A549 (cell line): ENCODE measurements around the gene BCL10. TPM values are rescaled to one million over a fixed set of nuclear protein-coding genes. Genes with fewer than 3 reads are reported as not detected.
A peak's percentile ranks its signal among the peaks of the same experiment; 100 is the strongest.

Source experiments
- ATAC-seq, 2 experiments: fragments of 200-7000 bp in 1 of 2; fragments of >200 bp in 1 of 2; cut with Nextera tagmentation in 1 of 2; cut with Tn5 transposase in 1 of 2; 3 replicates each; pipeline versions ENCODE4 v1.8.0 to v1.9.1; 2018 to 2020; ENCODE audit warnings: mild to moderate bottlenecking in 1 of 2, moderate library complexity in 1 of 2
- CTCF ChIA-PET: fragments of 300-600 bp; sonication (Branson Sonifier 250); formaldehyde crosslinking; extraction: SDS; loops from one replicate; lab custom pipeline; 2021; ENCODE audit warnings: antibody characterized with exemption, inconsistent platforms; lab: Yijun Ruan, JAX
- POLR2A ChIA-PET: fragments of 350-600 bp; formaldehyde crosslinking; extraction: SDS; loops from one replicate; lab custom pipeline; 2021; ENCODE audit warnings: antibody characterized with exemption, inconsistent platforms; lab: Yijun Ruan, JAX
- DNase-seq, 2 experiments: peaks; one replicate each; pipeline versions ENCODE4 v3.0.0 to v3.0.0-alpha.2; 2011 to 2016; ENCODE audit warnings: low read depth in 1 of 2, low spot score in 1 of 2
- FAIRE-seq: peaks from 2 replicates; lab custom pipeline; 2011; peaks lifted over from hg19 to GRCh38; lab: Jason Lieb, UNC
- H3K27ac ChIP-seq, 2 experiments: fragments of >200 bp; sonication (Bioruptor Twin); formaldehyde crosslinking; 3 replicates each; pipeline ENCODE4 v1.5.1; 2016 to 2017
- H3K4me1 ChIP-seq: fragments of >200 bp; sonication (Bioruptor Twin); formaldehyde crosslinking; 3 replicates; pipeline ENCODE4 v1.6.1; 2016
- H3K4me2 ChIP-seq: fragments of >200 bp; sonication (Bioruptor Twin); formaldehyde crosslinking; 3 replicates; pipeline ENCODE4 v1.6.1; 2016
- H3K4me3 ChIP-seq: fragments of >200 bp; sonication (Bioruptor Twin); formaldehyde crosslinking; 3 replicates; pipeline ENCODE4 v1.5.1; 2016
- H3K9me3 ChIP-seq: fragments of >200 bp; sonication (Bioruptor Twin); formaldehyde crosslinking; 3 replicates; pipeline ENCODE4 v1.6.1; 2016
- CBX2 ChIP-seq: fragments of 200-600 bp; sonication (generic); IDR thresholded peaks from 2 replicates; pipeline ENCODE4 v1.6.1; 2016; ENCODE audit warnings: low read depth, mild to moderate bottlenecking, borderline replicate concordance
- CHD4 ChIP-seq: fragments of 200-600 bp; sonication (generic); IDR thresholded peaks from 2 replicates; pipeline ENCODE4 v1.6.1; 2016; ENCODE audit warnings: antibody characterized with exemption, mild to moderate bottlenecking, borderline replicate concordance
- EHMT2 ChIP-seq: fragments of 200-600 bp; sonication (generic); IDR thresholded peaks from 2 replicates; pipeline ENCODE4 v1.6.1; 2016; ENCODE audit warnings: antibody characterized with exemption, low read depth, mild to moderate bottlenecking, moderate library complexity
- EP300 ChIP-seq, 2 experiments: fragments of >200 bp; sonication (Bioruptor Twin); formaldehyde crosslinking; IDR thresholded peaks; 2 replicates in 1 of 2; 3 replicates in 1 of 2; pipeline ENCODE4 v1.6.1; 2016 to 2017
- ESRRA ChIP-seq: fragments of 150-350 bp; IDR thresholded peaks from 2 replicates; pipeline ENCODE4 v1.6.1; 2014; ENCODE audit warnings: mild to moderate bottlenecking, low read length, borderline replicate concordance
- FOSB ChIP-seq: fragments of 250-450 bp; sonication (Bioruptor Pico); IDR thresholded peaks from 2 replicates; pipeline ENCODE4 v1.5.0; 2020; ENCODE audit warnings: mild to moderate bottlenecking, moderate library complexity
- FOXS1 ChIP-seq: fragments of 250-450 bp; sonication (Bioruptor Pico); IDR thresholded peaks from 2 replicates; pipeline ENCODE4 v1.5.0; 2020; ENCODE audit warnings: mild to moderate bottlenecking, moderate library complexity
- HDAC2 ChIP-seq: fragments of 200-600 bp; sonication (generic); IDR thresholded peaks from 2 replicates; pipeline ENCODE4 v1.6.1; 2016
- HEYL ChIP-seq: fragments of 250-450 bp; sonication (Bioruptor Pico); IDR thresholded peaks from 2 replicates; pipeline ENCODE4 v1.8.0; 2021; ENCODE audit warnings: mild to moderate bottlenecking, moderate library complexity
- JUNB ChIP-seq: fragments of >200 bp; sonication (Bioruptor Twin); formaldehyde crosslinking; IDR thresholded peaks from 2 replicates; pipeline ENCODE4 v1.6.1; 2016
- MAZ ChIP-seq: fragments of 150-350 bp; IDR thresholded peaks from 2 replicates; pipeline ENCODE4 v1.6.1; 2014; ENCODE audit warnings: antibody characterized with exemption, low read depth, low read length, borderline replicate concordance
- MYC ChIP-seq: IDR thresholded peaks from 2 replicates; pipeline ENCODE4 v1.6.1; 2012; ENCODE audit warnings: mild to moderate bottlenecking, inconsistent platforms, low read length, improper control_type of control experiment, borderline replicate concordance
- NFE2L2 ChIP-seq: fragments of 150-350 bp; conservative IDR thresholded peaks from 2 replicates; pipeline ENCODE4 v1.6.1; 2014; ENCODE audit warnings: low read length
- POLR2AphosphoS2 ChIP-seq: conservative IDR thresholded peaks from 2 replicates; pipeline ENCODE4 v1.6.1; 2012; ENCODE audit warnings: low read length, improper control_type of control experiment, inconsistent platforms
- RAD21 ChIP-seq, 2 experiments: fragments of >200 bp in 1 of 2; sonication (Bioruptor Twin) in 1 of 2; formaldehyde crosslinking in 1 of 2; IDR thresholded peaks in 1 of 2; conservative IDR thresholded peaks in 1 of 2; 2 replicates in 1 of 2; 3 replicates in 1 of 2; pipeline ENCODE4 v1.6.1; 2012 to 2018; ENCODE audit warnings: inconsistent platforms in 1 of 2
- RARB ChIP-seq: fragments of 250-450 bp; sonication (Bioruptor Pico); IDR thresholded peaks from 2 replicates; pipeline ENCODE4 v1.8.0; 2021; ENCODE audit warnings: mild to moderate bottlenecking, moderate library complexity
- RNF2 ChIP-seq: fragments of 200-600 bp; sonication (generic); IDR thresholded peaks from 2 replicates; pipeline ENCODE4 v1.6.1; 2016; ENCODE audit warnings: low read depth, mild to moderate bottlenecking, antibody characterized with exemption, moderate library complexity, borderline replicate concordance
- ZFP36 ChIP-seq: fragments of 450-650 bp; IDR thresholded peaks from 2 replicates; pipeline ENCODE4 v1.6.1; 2014; ENCODE audit warnings: borderline replicate concordance; ENCODE audit not compliant: partially characterized antibody
- ZNF302 ChIP-seq: fragments of 250-450 bp; sonication (Bioruptor Pico); IDR thresholded peaks from 2 replicates; pipeline ENCODE4 v1.9.0; 2021; ENCODE audit warnings: inconsistent platforms, mild to moderate bottlenecking, moderate library complexity
- WGBS: methylation state at CpG from one replicate; pipeline ENCODE4 v1.1.6; 2017; ENCODE audit errors: missing lambda C conversion rate; 5-methylcytosine and 5-hydroxymethylcytosine counted together
- polyA plus RNA-seq, 4 experiments: library from polyadenylated mRNA; depleted of rRNA in 3 of 4; stranded (reverse); fragments of >200 nt; fragmentation: RNase III in 1 of 4; extraction: RNeasy Plus Mini Kit Qiagen cat#74134 plus additional on column Dnase treatment in 1 of 4; gene quantifications; 2 replicates in 3 of 4; 3 replicates in 1 of 4; pipeline ENCODE4 v1.2.3, GENCODE V29; 2011 to 2017
- TF ChIP-seq, protein P1 (sequence below): fragments of >200 bp; sonication (Bioruptor Twin); formaldehyde crosslinking; IDR thresholded peaks from 2 replicates; pipeline ENCODE4 v1.6.1; 2016
- TF ChIP-seq, protein P2 (sequence below): fragments of 150-350 bp; IDR thresholded peaks from 2 replicates; pipeline ENCODE4 v1.6.1; 2014; ENCODE audit warnings: low read depth, mild to moderate bottlenecking, low read length
- TF ChIP-seq, protein P3 (sequence below): fragments of 250-450 bp; sonication (Bioruptor Pico); IDR thresholded peaks from 2 replicates; pipeline ENCODE4 v1.5.0; 2021; ENCODE audit warnings: mild to moderate bottlenecking, moderate library complexity, borderline replicate concordance
- TF ChIP-seq, protein P4 (sequence below): fragments of 250-450 bp; sonication (Bioruptor Pico); IDR thresholded peaks from 2 replicates; pipeline ENCODE4 v1.5.0; 2020; ENCODE audit warnings: low read depth, mild to moderate bottlenecking, moderate library complexity
- TF ChIP-seq, protein P5 (sequence below): IDR thresholded peaks from 2 replicates; pipeline ENCODE4 v1.6.1; 2012; ENCODE audit warnings: low read depth, borderline replicate concordance

BCL10 gene
- polyA plus RNA-seq, 2 of the 4 experiments (the other 2 are of a cell fraction), result 8.9 to 15.5 TPM

DNA sequence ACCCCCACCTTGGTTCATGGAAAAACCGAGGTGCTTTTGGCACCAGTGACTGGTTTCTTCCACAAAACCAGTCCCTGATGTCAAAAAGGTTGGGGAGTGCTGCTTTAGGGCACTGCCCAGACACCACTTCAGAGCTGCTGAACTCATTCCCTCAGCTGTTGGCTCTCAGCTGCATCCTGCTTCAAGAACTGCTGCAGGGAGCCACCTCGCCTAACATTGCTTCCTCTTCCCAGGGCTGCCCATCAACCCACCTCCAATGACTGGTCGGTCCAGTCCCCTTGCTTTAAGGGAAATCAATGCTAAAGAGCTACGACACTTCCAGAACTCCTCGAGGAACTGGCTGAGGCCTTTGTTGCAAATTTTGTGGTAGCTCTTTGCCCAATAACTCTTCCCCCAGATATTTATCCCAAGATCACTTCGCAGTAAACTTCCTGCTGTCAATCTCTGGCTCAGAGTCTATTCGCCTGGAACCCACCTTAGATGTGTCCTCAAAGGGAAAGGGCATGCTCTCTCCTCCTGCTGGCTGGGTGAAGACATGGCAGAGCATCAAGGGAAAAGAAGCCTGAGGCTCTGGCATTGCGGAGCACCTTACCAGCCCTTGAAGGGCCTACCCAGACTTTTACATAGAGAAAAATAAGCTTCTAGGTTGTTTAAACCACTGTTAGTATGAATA, 46.0 kb downstream of the BCL10 start:
- WGBS, result 78% methylated on average over 8 of the region's 8 CpGs
- peak in 1 of 2 experiments; percentile 17 for DNase-seq

DNA sequence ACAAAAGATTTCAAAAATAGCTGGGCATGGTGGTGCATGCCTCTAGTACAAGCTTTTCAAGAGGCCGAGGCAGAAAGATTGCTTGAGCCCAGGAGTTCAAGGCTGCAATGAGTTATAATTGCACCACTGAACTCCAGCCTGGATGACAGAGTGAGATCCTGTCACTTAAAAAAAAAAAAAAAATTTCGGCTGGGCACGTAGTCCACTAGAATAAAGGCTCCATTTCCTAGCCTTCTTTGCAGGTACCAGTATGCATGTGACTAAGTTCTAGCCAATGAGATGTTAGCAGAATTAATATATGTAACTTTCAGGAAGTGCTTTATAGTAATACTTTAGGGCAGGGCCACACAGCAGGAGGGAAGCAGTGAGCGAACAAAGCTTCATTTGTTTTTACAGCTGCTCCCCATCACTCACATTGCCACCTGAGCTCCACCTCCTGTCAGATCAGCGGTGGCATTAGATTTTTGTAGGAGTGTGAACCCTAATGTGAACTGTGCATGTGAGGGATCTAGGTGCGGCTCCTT, 46.8 kb downstream of the BCL10 start:
- Histone ChIP-seq H3K4me2 (no peak overlapping the region), H3K4me1 (no peaks in the 10 kb centered on the region), H3K27ac (no peak overlapping the region)
- 67% methylated on average over 6 of the region's 6 CpGs for WGBS
- FAIRE-seq, result no peak
- POLR2A ChIA-PET, result no interaction called here
- TF ChIP-seq, protein P1, sequence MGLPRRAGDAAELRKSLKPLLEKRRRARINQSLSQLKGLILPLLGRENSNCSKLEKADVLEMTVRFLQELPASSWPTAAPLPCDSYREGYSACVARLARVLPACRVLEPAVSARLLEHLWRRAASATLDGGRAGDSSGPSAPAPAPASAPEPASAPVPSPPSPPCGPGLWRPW, result no peak
- no peak for TF ChIP-seq MAZ
- TF ChIP-seq EHMT2, result no peak
- no peak for TF ChIP-seq ESRRA
- TF ChIP-seq RARB (CRISPR knock-in tag), result no peak
- no peak for TF ChIP-seq RNF2
- no peak for TF ChIP-seq ZFP36
- TF ChIP-seq HDAC2, result no peak
- TF ChIP-seq FOXS1 (CRISPR knock-in tag), result no peak
- TF ChIP-seq, protein P2, sequence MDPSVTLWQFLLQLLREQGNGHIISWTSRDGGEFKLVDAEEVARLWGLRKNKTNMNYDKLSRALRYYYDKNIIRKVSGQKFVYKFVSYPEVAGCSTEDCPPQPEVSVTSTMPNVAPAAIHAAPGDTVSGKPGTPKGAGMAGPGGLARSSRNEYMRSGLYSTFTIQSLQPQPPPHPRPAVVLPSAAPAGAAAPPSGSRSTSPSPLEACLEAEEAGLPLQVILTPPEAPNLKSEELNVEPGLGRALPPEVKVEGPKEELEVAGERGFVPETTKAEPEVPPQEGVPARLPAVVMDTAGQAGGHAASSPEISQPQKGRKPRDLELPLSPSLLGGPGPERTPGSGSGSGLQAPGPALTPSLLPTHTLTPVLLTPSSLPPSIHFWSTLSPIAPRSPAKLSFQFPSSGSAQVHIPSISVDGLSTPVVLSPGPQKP, result no peak
- no peak for TF ChIP-seq JUNB
- TF ChIP-seq, protein P3, sequence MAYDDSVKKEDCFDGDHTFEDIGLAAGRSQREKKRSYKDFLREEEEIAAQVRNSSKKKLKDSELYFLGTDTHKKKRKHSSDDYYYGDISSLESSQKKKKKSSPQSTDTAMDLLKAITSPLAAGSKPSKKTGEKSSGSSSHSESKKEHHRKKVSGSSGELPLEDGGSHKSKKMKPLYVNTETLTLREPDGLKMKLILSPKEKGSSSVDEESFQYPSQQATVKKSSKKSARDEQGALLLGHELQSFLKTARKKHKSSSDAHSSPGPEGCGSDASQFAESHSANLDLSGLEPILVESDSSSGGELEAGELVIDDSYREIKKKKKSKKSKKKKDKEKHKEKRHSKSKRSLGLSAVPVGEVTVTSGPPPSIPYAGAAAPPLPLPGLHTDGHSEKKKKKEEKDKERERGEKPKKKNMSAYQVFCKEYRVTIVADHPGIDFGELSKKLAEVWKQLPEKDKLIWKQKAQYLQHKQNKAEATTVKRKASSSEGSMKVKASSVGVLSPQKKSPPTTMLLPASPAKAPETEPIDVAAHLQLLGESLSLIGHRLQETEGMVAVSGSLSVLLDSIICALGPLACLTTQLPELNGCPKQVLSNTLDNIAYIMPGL (CRISPR knock-in tag), result no peak
- TF ChIP-seq CHD4, result no peak
- no peak for TF ChIP-seq NFE2L2
- TF ChIP-seq, all 56 proteins: peak for 0
- no peak for ATAC-seq
- CTCF ChIA-PET, result interaction anchor here (0.6 to 2.3 kb wide), 4 partner anchors 8 to 120 kb away, joined by 3 to 6 read pairs (median 4); no protein-coding TSS in a partner anchor
- DNase-seq, result no peak
- no peak overlapping the region for H3K4me3 ChIP-seq
- H3K9me3 ChIP-seq, result no peaks in the 10 kb centered on the region

More for the DNA sequence above, 46.0 kb downstream of the BCL10 start:
- H3K4me1 ChIP-seq, result no peaks in the 10 kb centered on the region
- TF ChIP-seq RAD21 (conservative IDR thresholded peaks at IDR 0.05 in 1 of 2, IDR thresholded peaks at IDR 0.05 in 1 of 2) (peak in 1 of 2 experiments; percentile 18; a peak in 1 of 5 replicates), ZFP36 (no peak)
- CTCF ChIA-PET, result interaction anchor here (0.6 to 2.3 kb wide), 8 partner anchors 9 to 283 kb away, joined by 3 to 6 read pairs (median 3); partner anchors contain the start of gene C1orf52
- ATAC-seq (peak; percentile 39 to 74; a peak in 4 of 6 replicates), FAIRE-seq (no peak)
- no peaks in the 10 kb centered on the region for H3K9me3 ChIP-seq
- H3K4me2 ChIP-seq, result no peak overlapping the region
- POLR2A ChIA-PET, result no interaction called here
- H3K27ac ChIP-seq, result no peak overlapping the region
- H3K4me3 ChIP-seq, result no peak overlapping the region

DNA sequence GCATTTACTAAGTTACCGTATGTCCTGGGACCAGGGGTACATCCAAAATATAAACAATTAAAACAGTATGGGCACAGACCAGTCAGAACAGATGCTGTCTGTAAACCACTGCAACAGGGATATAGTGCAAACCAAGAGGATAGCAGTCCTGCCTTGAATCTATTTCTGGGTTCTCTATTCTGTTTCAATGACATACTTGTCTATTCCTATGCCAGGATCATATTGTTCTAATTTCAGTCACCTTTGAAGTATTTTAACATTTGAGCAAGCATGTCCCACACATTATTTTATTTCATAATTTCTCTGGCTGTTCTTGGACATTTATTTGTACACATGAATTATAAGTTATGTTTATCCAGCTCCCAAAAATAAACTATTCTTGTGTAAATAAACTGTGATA, 47.5 kb downstream of the BCL10 start:
- no peak overlapping the region for H3K4me2 ChIP-seq
- POLR2A ChIA-PET, result no interaction called here
- CTCF ChIA-PET, result interaction anchor here (2.3 kb wide), 1 partner anchor 119 kb away, joined by 6 read pairs; no protein-coding TSS in a partner anchor
- TF ChIP-seq, protein P4, sequence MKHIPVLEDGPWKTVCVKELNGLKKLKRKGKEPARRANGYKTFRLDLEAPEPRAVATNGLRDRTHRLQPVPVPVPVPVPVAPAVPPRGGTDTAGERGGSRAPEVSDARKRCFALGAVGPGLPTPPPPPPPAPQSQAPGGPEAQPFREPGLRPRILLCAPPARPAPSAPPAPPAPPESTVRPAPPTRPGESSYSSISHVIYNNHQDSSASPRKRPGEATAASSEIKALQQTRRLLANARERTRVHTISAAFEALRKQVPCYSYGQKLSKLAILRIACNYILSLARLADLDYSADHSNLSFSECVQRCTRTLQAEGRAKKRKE (CRISPR knock-in tag), result no peak
- TF ChIP-seq EP300 (IDR thresholded peaks at IDR 0.05) (no peak), FOSB (CRISPR knock-in tag) (no peak), ZFP36 (no peak), CBX2 (no peak), HEYL (CRISPR knock-in tag) (no peak), ZNF302 (CRISPR knock-in tag) (no peak), POLR2AphosphoS2 (no peak), JUNB (no peak), MYC (no peak)
- TF ChIP-seq, protein P5, sequence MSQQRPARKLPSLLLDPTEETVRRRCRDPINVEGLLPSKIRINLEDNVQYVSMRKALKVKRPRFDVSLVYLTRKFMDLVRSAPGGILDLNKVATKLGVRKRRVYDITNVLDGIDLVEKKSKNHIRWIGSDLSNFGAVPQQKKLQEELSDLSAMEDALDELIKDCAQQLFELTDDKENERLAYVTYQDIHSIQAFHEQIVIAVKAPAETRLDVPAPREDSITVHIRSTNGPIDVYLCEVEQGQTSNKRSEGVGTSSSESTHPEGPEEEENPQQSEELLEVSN, result no peak
- no peaks in the 10 kb centered on the region for H3K4me1 ChIP-seq
- H3K4me3 ChIP-seq, result no peak overlapping the region
- ATAC-seq, result no peak
- no peaks in the 10 kb centered on the region for H3K9me3 ChIP-seq
- no peak for DNase-seq
- WGBS, result 93% methylated on average over 1 of the region's 1 CpG
- FAIRE-seq, result no peak
- H3K27ac ChIP-seq, result no peak overlapping the region
